Measurements from ENCODE around the gene PKP3.

The PKP3 gene

GRCh38 chr11:375065-376025 lies 18.7 kb upstream of the PKP3 start:
- no peak overlapping the region for H3K4me3 ChIP-seq (ENCODE audit: control insufficient read depth, low read depth, low read length)
- no peak for TF ChIP-seq CTCF (conservative IDR thresholded peaks at IDR 0.05; ENCODE audit: control insufficient read depth, insufficient read depth, low read depth, low read length)
- DNase-seq (ENCODE audit: low read depth) = no peak

GRCh38 chr11:376531-377173 lies 17.4 kb upstream of the PKP3 start:
- no peak overlapping the region for H3K4me3 ChIP-seq (ENCODE audit: control insufficient read depth, low read depth, low read length)
- no peak for TF ChIP-seq CTCF (conservative IDR thresholded peaks at IDR 0.05; ENCODE audit: control insufficient read depth, insufficient read depth, low read depth, low read length)
- DNase-seq (ENCODE audit: low read depth) = no peak

- TF ChIP-seq CTCF (conservative IDR thresholded peaks at IDR 0.05; ENCODE audit: control insufficient read depth, insufficient read depth, low read depth, low read length) = no peak
- H3K4me3 ChIP-seq (ENCODE audit: control insufficient read depth, low read depth, low read length) = no peak overlapping the region
- DNase-seq (ENCODE audit: low read depth) = no peak
These were observed 16.7 kb upstream of the PKP3 start for GRCh38 chr11:377174-377865.

GRCh38 chr11:377883-378500 lies 16.0 kb upstream of the PKP3 start:
- H3K4me3 ChIP-seq (ENCODE audit: control insufficient read depth, low read depth, low read length) = no peak overlapping the region
- TF ChIP-seq CTCF (conservative IDR thresholded peaks at IDR 0.05; ENCODE audit: control insufficient read depth, insufficient read depth, low read depth, low read length) = no peak
- no peak for DNase-seq (ENCODE audit: low read depth)

- DNase-seq (ENCODE audit: low read depth) = no peak
- no peak overlapping the region for H3K4me3 ChIP-seq (ENCODE audit: control insufficient read depth, low read depth, low read length)
- TF ChIP-seq CTCF (conservative IDR thresholded peaks at IDR 0.05; ENCODE audit: control insufficient read depth, insufficient read depth, low read depth, low read length) = no peak
These were observed 14.6 kb upstream of the PKP3 start for GRCh38 chr11:379205-380094.

Measured in fibroblast of mammary gland (primary cell).